ENCODE data around the gene WDR83.
"Not testable (repeated sequence)": the region's sequence is repeated elsewhere in the genome, so short reads cannot be mapped to it uniquely, and the experiment has no call there.

Gene WDR83

GRCh38 chr19:12675399-12675798 lies 8.8 kb downstream of the WDR83 start:
- DNase-seq (ENCODE audit: low read depth): no peak
- no peak for TF ChIP-seq CTCF (IDR thresholded peaks at IDR 0.05; ENCODE audit: control insufficient read depth, extremely low read depth, insufficient read depth)
- no peak overlapping the region for H3K4me3 ChIP-seq (ENCODE audit: low read depth, low read length)

- no peak for TF ChIP-seq CTCF (IDR thresholded peaks at IDR 0.05; ENCODE audit: control insufficient read depth, extremely low read depth, insufficient read depth)
- no peak overlapping the region for H3K4me3 ChIP-seq (ENCODE audit: low read depth, low read length)
- no peak for DNase-seq (ENCODE audit: low read depth)
Measured at GRCh38 chr19:12675940-12676339, 9.3 kb downstream of the WDR83 start.

- TF ChIP-seq CTCF (IDR thresholded peaks at IDR 0.05; ENCODE audit: control insufficient read depth, extremely low read depth, insufficient read depth): peak; percentile 86
- H3K4me3 ChIP-seq (ENCODE audit: low read depth, low read length): no peak overlapping the region
- peak; percentile 32 for DNase-seq (ENCODE audit: low read depth)
Measured at GRCh38 chr19:12676384-12676792, 9.8 kb downstream of the WDR83 start.

GRCh38 chr19:12676928-12677327 lies 10.3 kb downstream of the WDR83 start:
- no peak overlapping the region for H3K4me3 ChIP-seq (ENCODE audit: low read depth, low read length)
- TF ChIP-seq CTCF (IDR thresholded peaks at IDR 0.05; ENCODE audit: control insufficient read depth, extremely low read depth, insufficient read depth): no peak
- no peak for DNase-seq (ENCODE audit: low read depth)

GRCh38 chr19:12678039-12678438 lies 11.4 kb downstream of the WDR83 start:
- not testable (repeated sequence) for DNase-seq (ENCODE audit: low read depth); H3K4me3 ChIP-seq (ENCODE audit: low read depth, low read length)

GRCh38 chr19:12680034-12680433 lies 13.4 kb downstream of the WDR83 start:
- DNase-seq (ENCODE audit: low read depth): no peak
- H3K4me3 ChIP-seq (ENCODE audit: low read depth, low read length): no peak overlapping the region
- no peak for TF ChIP-seq CTCF (IDR thresholded peaks at IDR 0.05; ENCODE audit: control insufficient read depth, extremely low read depth, insufficient read depth)

- peak within 1 kb of the TSS; percentile 81 for H3K4me3 ChIP-seq (ENCODE audit: low read depth, low read length)
- DNase-seq (ENCODE audit: low read depth): peak; percentile 98
- TF ChIP-seq CTCF (IDR thresholded peaks at IDR 0.05; ENCODE audit: control insufficient read depth, extremely low read depth, insufficient read depth): no peak
Measured at GRCh38 chr19:12681074-12681987, 14.7 kb downstream of the WDR83 start, which contains the start of gene DHPS. TSS of gene DHPS (minus strand) at chr19:12681880. CDS start at chr19:12681766, 114 bp downstream.

Measured in LNCaP clone FGC (cell line).